HG02938 (cell line): ENCODE results near the gene ETFDH.
"Not testable (repeated sequence)": the region's sequence is repeated elsewhere in the genome, so short reads cannot be mapped to it uniquely, and the experiment has no call there.

Experiments
- ATAC-seq: cut with Tn5 transposase; IDR thresholded peaks from one replicate; pipeline ENCODE4 v1.9.1; 2021; ENCODE audit warnings: mild to moderate bottlenecking, moderate library complexity; ENCODE audit not compliant: unreplicated experiment

Gene ETFDH

GRCh38 chr4:158676076-158676475, 4.0 kb downstream of the ETFDH start:
- ATAC-seq: no peak

- no peak for ATAC-seq
Observed at GRCh38 chr4:158678767-158679166, 6.7 kb downstream of the ETFDH start.

- ATAC-seq: no peak
Observed at GRCh38 chr4:158681629-158682028, 9.5 kb downstream of the ETFDH start.

- no peak for ATAC-seq
Observed at GRCh38 chr4:158682066-158682465, 10.0 kb downstream of the ETFDH start.

GRCh38 chr4:158688813-158689212, 16.7 kb downstream of the ETFDH start:
- no peak for ATAC-seq

GRCh38 chr4:158704274-158704673, 32.2 kb downstream of the ETFDH start:
- ATAC-seq: no peak

- ATAC-seq: no peak
Observed at GRCh38 chr4:158710814-158711213, 38.7 kb downstream of the ETFDH start.

GRCh38 chr4:158712622-158713021, 40.5 kb downstream of the ETFDH start:
- not testable (repeated sequence) for ATAC-seq

- no peak for ATAC-seq
Observed at GRCh38 chr4:158714937-158715336, 42.8 kb downstream of the ETFDH start.

- no peak for ATAC-seq
Observed at GRCh38 chr4:158715802-158716201, 43.7 kb downstream of the ETFDH start.

GRCh38 chr4:158721680-158722079, 49.6 kb downstream of the ETFDH start:
- ATAC-seq: no peak

GRCh38 chr4:158722291-158722916, 50.3 kb downstream of the ETFDH start:
- ATAC-seq: peak; percentile 14

- peak; percentile 92 for ATAC-seq
Observed at GRCh38 chr4:158722917-158723793, 51.1 kb downstream of the ETFDH start, which contains the start of gene PPID. TSS of gene PPID (minus strand) at chr4:158723396. CDS start at chr4:158723288, 108 bp downstream.

GRCh38 chr4:158724637-158725036, 52.5 kb downstream of the ETFDH start:
- no peak for ATAC-seq

GRCh38 chr4:158726633-158727032, 54.5 kb downstream of the ETFDH start:
- ATAC-seq: no peak

- ATAC-seq: no peak
Observed at GRCh38 chr4:158728236-158728635, 56.1 kb downstream of the ETFDH start.

- peak; percentile 79 for ATAC-seq
Observed at GRCh38 chr4:158729716-158730559, 57.8 kb downstream of the ETFDH start.

- ATAC-seq: no peak
Observed at GRCh38 chr4:158738866-158739265, 66.8 kb downstream of the ETFDH start.

GRCh38 chr4:158739600-158739999, 67.5 kb downstream of the ETFDH start:
- ATAC-seq: no peak

GRCh38 chr4:158741326-158742021, 69.4 kb downstream of the ETFDH start:
- no peak for ATAC-seq

- ATAC-seq: not testable (repeated sequence)
Observed at GRCh38 chr4:158746537-158746936, 74.4 kb downstream of the ETFDH start.
